Bronchial epithelial cell (primary cell): ENCODE data around the gene KCNK4. TPM values are rescaled to one million over a fixed set of nuclear protein-coding genes. Genes with fewer than 3 reads are reported as not detected.
A peak's percentile ranks its signal among the peaks of the same experiment; 100 is the strongest.

Experiments
- DNase-seq: peaks from one replicate; pipeline ENCODE4 v3.0.0-alpha.2; 2010; ENCODE audit warnings: low read depth
- FAIRE-seq: peaks from 2 replicates; lab custom pipeline; 2011; peaks lifted over from hg19 to GRCh38; lab: Jason Lieb, UNC
- H3K27me3 ChIP-seq: 2 replicates; pipeline ENCODE4 v1.5.1; 2011; ENCODE audit warnings: low read length; ENCODE audit not compliant: control insufficient read depth, insufficient read depth
- H3K36me3 ChIP-seq: 2 replicates; pipeline ENCODE4 v1.5.1; 2011; ENCODE audit warnings: low read length; ENCODE audit not compliant: control insufficient read depth, insufficient read depth
- H3K4me3 ChIP-seq: 2 replicates; pipeline ENCODE4 v1.5.1; 2011; ENCODE audit warnings: mild to moderate bottlenecking, low read depth, low read length, control low read depth
- total RNA-seq: library from RNA; depleted of rRNA; stranded (reverse); fragments of >200 nt; gene quantifications from 2 replicates; pipeline ENCODE4 v1.2.1, GENCODE V29; 2014
- TF ChIP-seq, protein P1 (sequence below): IDR thresholded peaks from 2 replicates; pipeline ENCODE4 v1.5.1; 2011; ENCODE audit warnings: mild to moderate bottlenecking, moderate library complexity, low read length, control low read depth, inconsistent platforms; ENCODE audit not compliant: insufficient read depth, severe bottlenecking

KCNK4 gene
- total RNA-seq, 1 donor from 2014 or later: under 0.01 TPM

DNA sequence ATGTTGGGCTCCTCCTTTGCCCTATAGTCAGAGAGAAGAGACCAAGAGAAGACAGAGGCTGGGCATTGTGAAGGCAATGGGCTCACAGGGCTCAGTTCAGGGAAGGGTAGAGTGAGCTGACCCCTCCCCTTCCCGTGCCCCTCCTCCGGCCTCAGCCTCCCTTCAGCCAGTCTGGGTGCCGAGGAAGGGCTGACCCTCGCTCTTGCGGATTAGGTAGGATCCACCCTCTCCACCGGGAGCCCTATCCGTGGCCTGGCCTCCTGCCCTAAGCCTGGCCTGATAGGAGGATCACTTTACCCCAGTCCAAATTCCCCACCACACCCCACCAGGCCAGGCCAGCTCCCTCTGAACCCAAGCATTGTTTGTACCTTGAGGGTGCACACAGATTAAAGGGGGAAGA lies 42.5 kb upstream of the KCNK4 start:
- H3K27me3 ChIP-seq: no peaks in the 10 kb centered on the region
- H3K36me3 ChIP-seq: peaks cover 7% of the 10 kb centered on the region
- no peak for DNase-seq
- FAIRE-seq: no peak
- TF ChIP-seq, protein P1, sequence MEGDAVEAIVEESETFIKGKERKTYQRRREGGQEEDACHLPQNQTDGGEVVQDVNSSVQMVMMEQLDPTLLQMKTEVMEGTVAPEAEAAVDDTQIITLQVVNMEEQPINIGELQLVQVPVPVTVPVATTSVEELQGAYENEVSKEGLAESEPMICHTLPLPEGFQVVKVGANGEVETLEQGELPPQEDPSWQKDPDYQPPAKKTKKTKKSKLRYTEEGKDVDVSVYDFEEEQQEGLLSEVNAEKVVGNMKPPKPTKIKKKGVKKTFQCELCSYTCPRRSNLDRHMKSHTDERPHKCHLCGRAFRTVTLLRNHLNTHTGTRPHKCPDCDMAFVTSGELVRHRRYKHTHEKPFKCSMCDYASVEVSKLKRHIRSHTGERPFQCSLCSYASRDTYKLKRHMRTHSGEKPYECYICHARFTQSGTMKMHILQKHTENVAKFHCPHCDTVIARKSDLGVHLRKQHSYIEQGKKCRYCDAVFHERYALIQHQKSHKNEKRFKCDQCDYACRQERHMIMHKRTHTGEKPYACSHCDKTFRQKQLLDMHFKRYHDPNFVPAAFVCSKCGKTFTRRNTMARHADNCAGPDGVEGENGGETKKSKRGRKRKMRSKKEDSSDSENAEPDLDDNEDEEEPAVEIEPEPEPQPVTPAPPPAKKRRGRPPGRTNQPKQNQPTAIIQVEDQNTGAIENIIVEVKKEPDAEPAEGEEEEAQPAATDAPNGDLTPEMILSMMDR: no peak
- H3K4me3 ChIP-seq: no peak overlapping the region

DNA sequence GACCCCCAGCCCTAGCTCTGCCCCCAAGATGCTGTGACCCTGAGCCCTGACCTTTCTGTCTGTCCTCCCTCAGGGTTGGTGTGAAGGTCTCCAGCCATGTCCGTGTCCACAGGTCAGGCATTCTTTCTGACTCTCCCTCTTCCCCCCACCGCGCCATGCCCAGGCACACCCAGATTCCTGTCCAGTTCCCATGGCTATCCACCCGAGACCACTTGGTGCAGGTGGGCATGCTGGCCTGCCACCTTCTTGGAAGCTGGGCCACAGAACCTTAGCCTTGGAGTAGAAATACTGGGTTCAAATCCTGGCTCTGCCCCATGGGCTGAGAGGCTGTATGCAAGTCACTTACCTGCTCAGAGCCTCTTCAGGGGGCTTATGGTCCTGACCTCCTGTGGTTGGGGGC lies 42.1 kb upstream of the KCNK4 start:
- TF ChIP-seq, protein P1: no peak
- DNase-seq: no peak
- no peak for FAIRE-seq
- Histone ChIP-seq H3K36me3 (peaks cover 4% of the 10 kb centered on the region), H3K27me3 (no peaks in the 10 kb centered on the region), H3K4me3 (no peak overlapping the region)

GRCh38 chr11:64249563-64250414 lies 41.3 kb upstream of the KCNK4 start:
- FAIRE-seq: no peak
- no peak overlapping the region for H3K4me3 ChIP-seq
- no peak for DNase-seq
- TF ChIP-seq, protein P1: no peak
- H3K36me3 ChIP-seq: peaks cover 9% of the 10 kb centered on the region
- no peaks in the 10 kb centered on the region for H3K27me3 ChIP-seq

GRCh38 chr11:64250415-64251015 lies 40.6 kb upstream of the KCNK4 start:
- H3K27me3 ChIP-seq: no peaks in the 10 kb centered on the region
- TF ChIP-seq, protein P1: no peak

DNA sequence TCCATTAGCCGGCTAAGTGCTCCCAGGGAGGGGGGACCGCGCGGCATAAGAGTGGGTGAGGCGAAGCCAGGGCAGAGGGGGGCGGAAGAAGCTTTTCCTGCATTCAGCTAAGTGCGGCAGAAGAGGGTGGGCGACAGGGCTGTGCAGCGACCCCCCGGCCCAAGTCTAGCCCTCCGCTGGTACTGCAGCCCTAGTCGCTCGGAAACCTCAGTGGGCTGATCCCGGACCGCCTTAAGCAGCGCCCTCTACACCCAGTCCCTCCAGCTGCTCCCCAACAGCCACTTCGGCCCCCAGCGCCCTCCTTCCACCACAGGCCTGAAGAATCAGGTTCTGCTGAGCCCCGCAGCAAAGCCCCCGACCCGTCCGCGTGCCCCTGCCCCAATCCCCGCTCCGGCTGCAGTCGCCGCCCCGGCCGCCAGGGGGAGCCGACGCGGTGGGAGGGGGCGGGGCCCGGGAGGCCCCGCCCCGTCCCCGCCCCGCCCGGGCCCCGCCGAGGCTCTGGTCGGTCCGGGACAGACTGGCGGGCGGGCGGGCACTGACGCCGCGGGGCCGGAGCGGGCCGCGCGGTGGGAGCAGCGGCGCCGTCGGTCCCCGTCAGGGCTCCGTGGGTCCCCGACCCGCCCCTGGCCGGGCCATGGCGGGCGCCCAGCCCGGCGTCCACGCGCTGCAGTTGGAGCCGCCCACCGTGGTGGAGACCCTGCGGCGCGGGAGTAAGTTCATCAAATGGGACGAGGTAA lies 39.9 kb upstream of the KCNK4 start, which contains the start of gene PLCB3:
Gene PLCB3, plus strand, starts transcription at position 515 of the 737 bp plus-strand sequence. Its CDS starts 120 bp downstream, at position 635.
- Histone ChIP-seq H3K4me3 (peak within 1 kb of the TSS; percentile 83), H3K27me3 (no peaks in the 10 kb centered on the region), H3K36me3 (peaks cover 19% of the 10 kb centered on the region)
- FAIRE-seq (no peak), DNase-seq (no peak)
- TF ChIP-seq, protein P1: peak; percentile 63

More at GRCh38 chr11:64250415-64251015, 40.6 kb upstream of the KCNK4 start:
- peak overlapping the region; percentile 83 for H3K4me3 ChIP-seq
- H3K36me3 ChIP-seq: peaks cover 12% of the 10 kb centered on the region
- no peak for DNase-seq
- FAIRE-seq: no peak
